HepG2 (cell line): ENCODE data around the gene LPIN3. TPM values are rescaled to one million over a fixed set of nuclear protein-coding genes. Genes with fewer than 3 reads are reported as not detected.
A peak's percentile ranks its signal among the peaks of the same experiment; 100 is the strongest.

Experiments used
- AHR ChIP-seq: IDR thresholded peaks from 2 replicates; pipeline ENCODE4 v1.6.1; 2018; ENCODE audit warnings: missing genetic modification reagents, missing compliant biosample characterization
- ATF4 ChIP-seq, 2 experiments: fragments of 450-650 bp in 1 of 2; sonication (generic) in 1 of 2; formaldehyde crosslinking; IDR thresholded peaks; 2 replicates each; pipeline versions ENCODE4 v1.5.0 to v1.8.0; 2020 to 2022; ENCODE audit warnings: mild to moderate bottlenecking in 1 of 2, missing genetic modification reagents in 1 of 2
- FOXK1 ChIP-seq: sonication (generic); formaldehyde crosslinking; IDR thresholded peaks from 2 replicates; pipeline ENCODE4 v1.4.0; 2020; ENCODE audit warnings: low read depth, missing genetic modification reagents, borderline replicate concordance
- FOXO4 ChIP-seq: sonication (generic); formaldehyde crosslinking; conservative IDR thresholded peaks from 2 replicates; pipeline ENCODE4 v1.8.1; 2023; ENCODE audit warnings: missing genetic modification reagents
- GATAD1 ChIP-seq: IDR thresholded peaks from 2 replicates; pipeline ENCODE4 v1.6.1; 2016; ENCODE audit warnings: missing genetic modification reagents, missing compliant biosample characterization
- GTF2F1 ChIP-seq: fragments of 150-350 bp; IDR thresholded peaks from 2 replicates; pipeline ENCODE4 v1.6.1; 2014; ENCODE audit warnings: low read length
- JUND ChIP-seq: sonication (generic); formaldehyde crosslinking; IDR thresholded peaks from 2 replicates; pipeline ENCODE4 v1.8.0; 2022; ENCODE audit warnings: mild to moderate bottlenecking, missing genetic modification reagents
- MEF2D ChIP-seq: sonication (generic); formaldehyde crosslinking; IDR thresholded peaks from 2 replicates; pipeline ENCODE4 v1.5.1; 2020; ENCODE audit warnings: mild to moderate bottlenecking, missing genetic modification reagents
- NFIB ChIP-seq: sonication (generic); formaldehyde crosslinking; IDR thresholded peaks from 2 replicates; pipeline ENCODE4 v1.9.0; 2021; ENCODE audit warnings: missing genetic modification reagents, mild to moderate bottlenecking, borderline replicate concordance
- NR2C2 ChIP-seq: sonication (generic); formaldehyde crosslinking; IDR thresholded peaks from 2 replicates; pipeline ENCODE4 v1.4.0; 2020; ENCODE audit warnings: missing genetic modification reagents, mild to moderate bottlenecking, moderate library complexity, borderline replicate concordance
- PHB2 ChIP-seq: fragments of 450-650 bp; IDR thresholded peaks from 2 replicates; pipeline ENCODE4 v1.6.1; 2018; ENCODE audit not compliant: partially characterized antibody
- PHF20 ChIP-seq: sonication (generic); formaldehyde crosslinking; IDR thresholded peaks from 2 replicates; pipeline ENCODE4 v1.5.0; 2020; ENCODE audit warnings: mild to moderate bottlenecking, missing genetic modification reagents
- POLR2AphosphoS5 ChIP-seq: IDR thresholded peaks from 2 replicates; pipeline ENCODE4 v1.6.1; 2012; ENCODE audit warnings: low read depth, low read length
- SIN3A ChIP-seq: IDR thresholded peaks from 2 replicates; pipeline ENCODE4 v1.6.1; 2011; ENCODE audit warnings: low read depth, mild to moderate bottlenecking, control low read depth, low read length, borderline replicate concordance
- SPEN ChIP-seq: sonication (generic); formaldehyde crosslinking; IDR thresholded peaks from 2 replicates; pipeline ENCODE4 v1.5.1; 2020; ENCODE audit warnings: low read depth, mild to moderate bottlenecking, missing genetic modification reagents
- TFAP4 ChIP-seq: sonication (generic); IDR thresholded peaks from 2 replicates; pipeline ENCODE4 v1.6.1; 2016; ENCODE audit warnings: low read depth, borderline replicate concordance
- TOPORS ChIP-seq: sonication (generic); formaldehyde crosslinking; IDR thresholded peaks from 2 replicates; pipeline ENCODE4 v1.8.0; 2023; ENCODE audit warnings: mild to moderate bottlenecking, missing genetic modification reagents
- YY1 ChIP-seq: IDR thresholded peaks from 2 replicates; pipeline ENCODE4 v1.6.1; 2011; ENCODE audit warnings: low read length, low read depth, moderate library complexity, mild to moderate bottlenecking; ENCODE audit not compliant: insufficient read depth, insufficient replicate concordance
- ZMYM3 ChIP-seq: sonication (generic); formaldehyde crosslinking; IDR thresholded peaks from 2 replicates; pipeline ENCODE4 v1.5.1; 2020; ENCODE audit warnings: mild to moderate bottlenecking, missing genetic modification reagents
- ZNF205 ChIP-seq: IDR thresholded peaks from 2 replicates; pipeline ENCODE4 v1.6.1; 2018; ENCODE audit warnings: missing biosample characterization, missing genetic modification reagents
- ZNF343 ChIP-seq: sonication (generic); formaldehyde crosslinking; IDR thresholded peaks from 2 replicates; pipeline ENCODE4 v1.4.0; 2020; ENCODE audit warnings: mild to moderate bottlenecking, missing genetic modification reagents
- ZNF503 ChIP-seq: sonication (generic); formaldehyde crosslinking; IDR thresholded peaks from 2 replicates; pipeline ENCODE4 v1.4.0; 2020; ENCODE audit warnings: missing genetic modification reagents
- ZNF816 ChIP-seq: sonication (generic); formaldehyde crosslinking; IDR thresholded peaks from 2 replicates; pipeline ENCODE4 v1.8.0; 2022; ENCODE audit warnings: missing genetic modification reagents, mild to moderate bottlenecking, borderline replicate concordance
- polyA plus RNA-seq, 8 experiments: library from polyadenylated mRNA; depleted of rRNA in 3 of 8; stranded (reverse) in 7 of 8; unstranded in 1 of 8; fragments of >200 nt; fragmentation: Illumina TruSeq in 4 of 8; extraction: Trizol in 4 of 8; gene quantifications; 2 replicates each; pipeline versions ENCODE4 v1.2.1 to v1.2.3, GENCODE V29; 2011 to 2016; ENCODE audit warnings: low read depth in 4 of 8, missing spikeins in 1 of 8, mixed read lengths in 1 of 8; ENCODE audit not compliant: insufficient read depth in 1 of 8
- total RNA-seq, 5 experiments: library from RNA; depleted of rRNA; stranded (reverse); fragments of >200 nt; fragmentation: Illumina TruSeq; extraction: Trizol; gene quantifications; 2 replicates each; pipeline ENCODE4 v1.2.3, GENCODE V29; 2016; ENCODE audit warnings: low read depth in 1 of 5

LPIN3 gene
- total and polyA plus RNA-seq, 2 of the 13 experiments (the other 11 are each of a cell fraction or from before 2014, with no cell fraction given), result 14.2 to 28.6 TPM

- peak; percentile 24; the same call in 1 of the 2 replicates for TF ChIP-seq TFAP4
- peak; percentile 8 for TF ChIP-seq GATAD1 (CRISPR knock-in tag)
- peak; percentile 45; the same call in 1 of the 2 replicates for TF ChIP-seq FOXK1 (CRISPR knock-in tag)
- peak; percentile 81; the same call in 1 of the 2 replicates for TF ChIP-seq ZNF816
- peak; percentile 71; the same call in 1 of the 2 replicates for TF ChIP-seq ZMYM3
- peak; percentile 90 for TF ChIP-seq POLR2AphosphoS5
- peak; percentile 85; the same call in 1 of the 2 replicates for TF ChIP-seq SPEN (CRISPR knock-in tag)
- TF ChIP-seq NR2C2 (CRISPR knock-in tag), result peak; percentile 92
- TF ChIP-seq YY1, result peak; percentile 42
- no peak for TF ChIP-seq GTF2F1
- TF ChIP-seq ZNF205, result no peak
- TF ChIP-seq TOPORS (CRISPR knock-in tag), result no peak
- TF ChIP-seq AHR (CRISPR knock-in tag), result 0 out of 2 replicates have a peak, but pooled peaks have one; percentile 29
- peak; percentile 76; the same call in 1 of the 2 replicates for TF ChIP-seq SIN3A
- no peak for TF ChIP-seq PHB2
- TF ChIP-seq NFIB (CRISPR knock-in tag), result no peak
- peak; percentile 18; the same call in 1 of the 2 replicates for TF ChIP-seq MEF2D (CRISPR knock-in tag)
- no peak for TF ChIP-seq ATF4 (CRISPR knock-in tag; IDR thresholded peaks at IDR 0.05)
- no peak for TF ChIP-seq FOXO4
- TF ChIP-seq ZNF343 (CRISPR knock-in tag), result peak; percentile 53; the same call in 1 of the 2 replicates
- TF ChIP-seq PHF20 (CRISPR knock-in tag), result peak; percentile 87
- no peak for TF ChIP-seq ZNF503 (CRISPR knock-in tag)
- no peak for TF ChIP-seq JUND (CRISPR knock-in tag)
Measured at GRCh38 chr20:41340327-41341055, at the start of gene LPIN3 (continued).
